Activated naive CD8-positive, alpha-beta T cell treated with anti-CD3 and anti-CD28 coated beads, Interleukin-2, amount 50 U/mL, for 24 hours (primary cell): ENCODE data around the gene LARP4.
A peak's percentile ranks its signal among the peaks of the same experiment; 100 is the strongest.
"Not testable (repeated sequence)": the region's sequence is repeated elsewhere in the genome, so short reads cannot be mapped to it uniquely, and the experiment has no call there.

Experiments
- ATAC-seq: fragments of 150-1000 bp; cut with Tn5 transposase; one replicate; pipeline ENCODE4 v1.10.0; 2021
- DNase-seq: peaks from one replicate; pipeline ENCODE4 v3.0.0; 2021
- H3K27ac Mint-ChIP-seq: one replicate; pipeline ENCODE4 v1.8.0; 2021; ENCODE audit warnings: mild to moderate bottlenecking, mixed read lengths
- H3K27me3 Mint-ChIP-seq: one replicate; pipeline ENCODE4 v1.8.0; 2021; ENCODE audit warnings: mixed read lengths
- H3K36me3 Mint-ChIP-seq: one replicate; pipeline ENCODE4 v1.8.0; 2021; ENCODE audit warnings: low read depth, mixed read lengths
- H3K4me1 Mint-ChIP-seq: one replicate; pipeline ENCODE4 v1.8.0; 2021; ENCODE audit warnings: mixed read lengths
- H3K4me3 Mint-ChIP-seq: one replicate; pipeline ENCODE4 v1.8.0; 2021; ENCODE audit warnings: mild to moderate bottlenecking, moderate library complexity, mixed read lengths
- H3K9me3 Mint-ChIP-seq: one replicate; pipeline ENCODE4 v1.8.0; 2021; ENCODE audit warnings: mixed read lengths

The LARP4 gene

DNA sequence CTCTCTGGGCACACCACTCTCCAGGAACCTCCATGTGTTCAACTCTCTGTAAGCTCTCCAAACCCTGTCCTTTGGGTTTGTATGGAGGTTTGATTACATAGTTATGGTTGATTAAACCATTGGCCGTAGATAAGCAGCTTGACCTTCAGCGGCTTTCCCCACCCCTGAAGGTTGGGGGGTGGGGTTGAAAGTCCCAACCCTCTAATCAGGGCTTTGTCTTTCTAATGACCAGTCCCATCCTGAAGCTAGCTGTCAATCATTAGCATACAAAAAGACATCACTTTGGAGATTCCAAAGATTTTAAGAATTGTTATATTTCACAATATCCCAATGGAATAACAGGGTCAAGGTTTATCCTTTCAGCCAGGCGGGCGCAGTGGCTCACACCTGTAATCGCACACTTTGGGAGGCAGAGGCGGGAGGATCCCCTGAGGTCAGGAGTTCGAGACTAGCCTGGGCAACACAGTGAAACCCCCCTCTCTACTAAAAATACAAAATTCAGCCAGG is 12.7 kb upstream of the LARP4 start:
- H3K36me3 Mint-ChIP-seq, result no peaks in the 10 kb centered on the region
- H3K4me1 Mint-ChIP-seq, result no peaks in the 10 kb centered on the region
- ATAC-seq, result no peak
- H3K27me3 Mint-ChIP-seq, result no peaks in the 10 kb centered on the region
- H3K4me3 Mint-ChIP-seq, result no peak overlapping the region
- DNase-seq, result no peak
- H3K9me3 Mint-ChIP-seq, result no peaks in the 10 kb centered on the region
- H3K27ac Mint-ChIP-seq, result no peak overlapping the region

DNA sequence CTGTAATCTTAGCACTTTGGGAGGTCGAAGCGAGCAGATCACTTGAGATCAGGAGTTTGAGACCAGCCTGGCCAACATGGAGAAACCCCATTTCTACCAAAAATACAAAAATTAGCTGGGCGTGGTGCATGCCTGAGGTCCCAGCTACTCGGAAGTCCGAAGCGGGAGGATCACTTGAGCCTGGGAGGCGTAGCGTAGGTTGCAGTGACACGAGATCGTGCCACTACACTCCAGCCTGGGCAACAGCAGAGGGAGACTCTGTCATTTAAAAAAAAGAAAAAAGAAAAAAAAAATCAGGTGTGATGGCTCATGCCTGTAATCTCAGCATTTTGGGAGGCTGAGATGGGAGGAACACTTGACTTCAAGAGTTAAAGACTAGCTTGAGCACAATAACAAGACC is 11.9 kb upstream of the LARP4 start:
- DNase-seq, H3K4me1 Mint-ChIP-seq, H3K36me3 Mint-ChIP-seq, ATAC-seq, H3K27me3 Mint-ChIP-seq, H3K9me3 Mint-ChIP-seq, H3K27ac Mint-ChIP-seq, H3K4me3 Mint-ChIP-seq: not testable (repeated sequence)

DNA sequence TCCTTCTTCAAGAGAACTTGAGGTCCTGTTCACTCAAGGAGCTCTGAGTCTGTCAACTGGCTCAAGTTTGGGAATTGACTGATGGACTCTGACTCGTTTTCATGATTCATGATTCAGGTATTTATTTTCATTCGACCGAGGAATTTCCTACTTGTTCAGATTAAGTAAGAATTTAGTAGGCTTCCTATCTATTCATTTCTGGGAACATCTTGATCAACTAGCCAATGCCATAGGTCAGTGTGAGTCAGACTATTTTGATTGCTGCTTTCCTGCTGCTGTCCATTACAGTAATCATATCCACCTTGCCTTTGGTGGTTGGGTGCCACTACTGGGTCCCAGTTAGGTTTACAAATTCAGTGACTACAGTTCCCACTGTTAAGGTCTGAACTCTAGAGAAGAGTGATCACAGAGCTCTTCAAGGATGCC is 10.4 kb upstream of the LARP4 start:
- Mint-ChIP-seq H3K9me3 (no peaks in the 10 kb centered on the region), H3K4me3 (no peak overlapping the region), H3K27me3 (peaks cover 2% of the 10 kb centered on the region), H3K36me3 (no peaks in the 10 kb centered on the region), H3K4me1 (no peaks in the 10 kb centered on the region), H3K27ac (no peak overlapping the region)
- ATAC-seq (no peak), DNase-seq (no peak)

DNA sequence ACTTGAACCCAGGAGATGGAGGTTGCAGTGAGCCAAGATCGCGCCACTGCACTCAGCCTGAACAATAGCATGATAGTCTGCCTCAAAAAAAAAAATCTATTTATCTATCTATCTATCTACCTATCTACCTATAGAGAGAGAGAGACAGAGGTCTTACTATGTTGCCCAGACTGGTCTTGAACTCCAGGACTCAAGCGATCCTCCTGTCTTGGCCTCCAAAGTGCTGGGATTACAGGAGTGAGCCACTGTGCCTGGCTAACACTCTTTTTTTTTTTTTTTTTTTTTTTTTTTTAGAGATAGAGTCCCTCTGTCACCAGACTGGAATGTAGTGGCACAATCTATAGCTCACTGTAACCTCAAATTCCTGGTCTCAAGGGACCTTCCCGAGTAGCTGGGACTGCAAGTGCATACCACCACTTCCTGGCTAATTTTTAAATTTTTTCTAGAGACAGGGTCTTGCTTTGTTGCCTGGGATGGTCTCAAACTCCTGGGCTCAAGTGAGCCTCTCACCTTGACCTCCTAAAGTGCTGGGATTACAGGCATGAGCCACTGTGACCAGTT is 6.1 kb upstream of the LARP4 start:
- no peak for DNase-seq
- ATAC-seq, result no peak
- Mint-ChIP-seq H3K36me3 (no peaks in the 10 kb centered on the region), H3K9me3 (no peaks in the 10 kb centered on the region), H3K27me3 (peaks cover 2% of the 10 kb centered on the region), H3K4me1 (peaks cover 3% of the 10 kb centered on the region), H3K4me3 (no peak overlapping the region), H3K27ac (no peak overlapping the region)

DNA sequence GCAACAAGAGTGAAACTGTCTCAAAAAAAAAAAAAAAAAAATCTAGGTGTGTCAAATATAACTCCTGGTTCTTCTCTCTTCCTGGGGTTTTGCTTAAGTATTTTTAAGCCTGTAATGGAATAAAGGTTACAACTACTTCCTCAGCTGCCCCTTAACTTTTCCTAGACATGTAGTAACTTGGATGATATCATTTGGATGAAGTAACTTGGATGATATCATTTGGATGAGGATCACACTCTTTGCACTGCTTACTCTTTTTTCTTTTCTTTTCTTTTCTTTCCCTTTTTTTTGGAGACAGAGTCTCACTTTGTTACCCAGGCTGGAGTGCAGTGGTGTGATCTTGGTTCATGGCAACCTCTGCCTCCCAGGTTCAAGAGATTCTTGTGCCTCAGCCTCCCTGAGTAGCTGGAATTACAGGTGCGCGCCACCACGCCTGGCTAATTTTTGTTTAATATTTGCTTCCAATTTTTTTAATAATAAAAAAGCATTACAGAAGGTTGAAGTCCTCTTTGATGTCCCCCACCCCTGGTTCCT is 3.5 kb upstream of the LARP4 start:
- peaks cover 10% of the 10 kb centered on the region for H3K36me3 Mint-ChIP-seq
- H3K4me3 Mint-ChIP-seq, result no peak overlapping the region
- ATAC-seq (no peak), DNase-seq (no peak)
- no peaks in the 10 kb centered on the region for H3K9me3 Mint-ChIP-seq
- no peak overlapping the region for H3K27ac Mint-ChIP-seq
- peaks cover 2% of the 10 kb centered on the region for H3K27me3 Mint-ChIP-seq
- peaks cover 13% of the 10 kb centered on the region for H3K4me1 Mint-ChIP-seq

DNA sequence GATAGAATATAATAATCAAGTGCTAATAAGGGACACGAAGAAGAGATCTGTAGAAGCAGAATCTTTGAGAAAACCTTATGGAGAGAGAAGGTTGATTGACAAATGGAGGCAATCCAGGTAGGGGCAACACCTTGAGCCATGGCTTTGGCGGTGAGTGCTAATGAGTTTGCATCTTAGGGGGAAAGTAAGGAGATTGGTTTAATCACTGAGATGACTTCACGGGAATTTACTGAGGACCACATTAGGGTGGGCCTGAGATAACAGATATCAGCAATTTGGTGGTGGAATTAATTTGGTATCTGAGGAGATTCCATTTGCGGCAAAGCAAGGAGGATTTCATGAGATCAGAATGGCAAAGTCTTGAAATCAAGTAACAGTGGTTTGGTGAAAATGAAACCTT is 1.8 kb upstream of the LARP4 start:
- peaks cover 2% of the 10 kb centered on the region for H3K27me3 Mint-ChIP-seq
- no peak overlapping the region for H3K27ac Mint-ChIP-seq
- H3K36me3 Mint-ChIP-seq, result peaks cover 19% of the 10 kb centered on the region
- ATAC-seq (no peak), DNase-seq (no peak)
- H3K4me1 Mint-ChIP-seq, result peaks cover 30% of the 10 kb centered on the region
- H3K9me3 Mint-ChIP-seq, result no peaks in the 10 kb centered on the region
- no peak overlapping the region for H3K4me3 Mint-ChIP-seq

DNA sequence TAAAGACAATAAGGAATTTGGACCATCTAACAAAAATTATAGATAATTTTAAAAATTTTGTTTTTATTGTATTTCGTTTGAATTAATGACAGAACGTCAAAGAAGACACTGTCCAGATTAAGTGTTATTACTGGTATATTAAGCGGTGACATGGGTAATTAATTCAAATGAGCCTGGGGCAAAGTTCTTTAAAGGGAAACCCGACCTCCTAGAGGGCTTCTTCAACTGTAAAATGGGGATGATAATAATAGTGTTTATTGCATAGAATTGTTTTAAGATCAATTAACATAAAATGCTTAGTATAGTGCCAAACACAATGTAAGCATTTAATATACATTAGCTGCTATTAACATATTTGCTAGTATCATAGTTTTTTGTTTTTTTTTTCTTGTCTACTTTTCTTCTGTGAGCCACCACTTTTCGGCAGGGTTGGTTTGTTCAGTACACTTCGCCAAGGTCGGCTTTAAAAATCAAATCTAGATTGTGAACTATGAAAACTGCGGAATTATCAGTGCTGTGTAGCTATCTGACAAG is 514 bp upstream of the LARP4 start:
- Mint-ChIP-seq H3K9me3 (no peaks in the 10 kb centered on the region), H3K4me1 (peaks cover 34% of the 10 kb centered on the region), H3K27ac (peak overlapping the region; percentile 99), H3K27me3 (no peaks in the 10 kb centered on the region), H3K36me3 (peaks cover 19% of the 10 kb centered on the region), H3K4me3 (peak overlapping the region; percentile 98)
- ATAC-seq, result no peak
- no peak for DNase-seq

DNA sequence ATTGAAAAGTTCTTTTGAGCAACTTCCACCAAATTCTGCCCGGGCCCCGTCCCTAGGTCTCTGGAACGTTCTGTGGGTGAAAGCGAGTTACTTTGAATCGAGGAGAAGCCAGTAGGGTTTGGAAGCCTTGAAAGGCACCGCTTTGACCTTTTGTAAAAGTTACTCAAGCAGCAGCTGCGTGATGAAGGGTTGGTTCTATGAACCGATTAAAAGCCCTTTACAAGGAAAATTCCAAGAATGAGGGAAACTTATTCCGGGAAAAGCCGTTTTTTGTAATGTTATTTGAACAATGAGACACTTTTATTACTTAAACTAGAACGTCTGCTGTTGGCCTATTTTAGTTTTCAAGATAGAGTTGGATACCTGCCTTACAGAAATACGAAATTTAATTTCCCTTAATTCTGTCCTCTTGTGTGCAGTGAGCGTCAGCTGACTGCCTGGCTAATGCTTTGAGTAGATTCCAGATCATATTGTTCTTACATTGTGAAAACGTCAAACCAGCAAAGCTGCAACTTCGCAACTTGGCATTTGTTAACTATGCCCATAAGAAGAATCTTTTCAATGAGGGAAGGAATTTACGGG is 906 bp downstream of the LARP4 start:
- Mint-ChIP-seq H3K9me3 (no peaks in the 10 kb centered on the region), H3K27ac (peak overlapping the region; percentile 99), H3K4me3 (peak overlapping the region; percentile 98), H3K4me1 (peaks cover 34% of the 10 kb centered on the region), H3K27me3 (no peaks in the 10 kb centered on the region), H3K36me3 (peaks cover 20% of the 10 kb centered on the region)
- DNase-seq (no peak), ATAC-seq (peak; percentile 20)

DNA sequence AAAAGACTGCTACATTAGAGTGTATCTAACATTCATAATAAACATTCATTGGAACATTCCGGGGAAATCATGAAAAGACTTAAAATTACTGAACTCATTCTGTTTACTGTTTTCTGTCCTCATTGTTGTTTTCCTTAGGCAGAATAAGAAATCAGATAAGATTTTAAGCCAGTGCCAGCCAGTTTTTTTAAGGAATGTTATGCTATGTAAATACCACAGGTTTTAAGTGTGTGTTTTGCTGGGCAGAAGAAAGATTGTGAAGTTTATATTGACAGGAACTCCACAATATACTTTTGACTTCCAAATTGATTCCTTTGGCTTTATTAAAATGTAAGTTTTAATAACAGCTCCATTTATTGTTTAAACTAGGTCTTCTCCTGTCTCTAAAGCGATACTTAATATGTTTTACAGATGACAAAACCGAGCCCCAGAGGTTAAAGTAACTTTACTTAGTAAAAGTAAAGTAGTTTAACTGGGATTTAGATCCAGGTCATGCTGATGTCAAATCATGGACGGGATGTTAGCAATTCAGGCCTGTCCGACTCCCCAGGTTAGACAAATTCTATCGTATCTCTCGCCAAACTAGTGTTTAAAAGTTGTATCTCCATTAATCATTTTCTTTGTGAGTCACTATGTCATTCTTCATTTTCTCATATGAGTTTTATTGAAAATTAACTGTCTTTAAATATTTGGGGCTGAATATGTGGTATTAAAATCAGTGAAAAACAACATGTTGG is 1.7 kb downstream of the LARP4 start:
- ATAC-seq (no peak), DNase-seq (no peak)
- Mint-ChIP-seq H3K27me3 (no peaks in the 10 kb centered on the region), H3K4me3 (peak overlapping the region; percentile 98), H3K9me3 (no peaks in the 10 kb centered on the region), H3K27ac (peak overlapping the region; percentile 99), H3K4me1 (peaks cover 34% of the 10 kb centered on the region), H3K36me3 (peaks cover 20% of the 10 kb centered on the region)

DNA sequence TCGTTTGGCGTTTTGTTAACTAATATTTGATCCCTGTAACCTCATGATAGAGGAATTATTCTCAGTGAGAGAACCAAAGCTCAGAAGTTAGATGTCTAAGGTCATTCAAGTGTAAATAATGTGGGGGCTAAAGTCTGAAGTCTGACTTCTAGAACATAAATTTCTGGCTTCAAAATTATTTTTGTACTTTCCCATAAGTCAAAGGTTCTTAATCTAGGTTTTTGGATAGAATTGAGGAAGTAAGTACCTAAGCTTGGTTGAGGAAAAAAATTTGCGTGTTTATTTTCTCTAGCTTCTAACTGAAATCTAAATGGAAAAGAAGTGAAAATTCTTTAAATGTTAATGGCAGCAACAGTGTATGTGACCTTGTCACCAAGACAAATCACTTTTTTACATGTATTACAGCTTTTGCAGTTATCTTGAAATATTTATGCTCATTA is 2.3 kb downstream of the LARP4 start:
- ATAC-seq (no peak), DNase-seq (no peak)
- Mint-ChIP-seq H3K27me3 (no peaks in the 10 kb centered on the region), H3K36me3 (peaks cover 23% of the 10 kb centered on the region), H3K9me3 (no peaks in the 10 kb centered on the region), H3K4me1 (peaks cover 37% of the 10 kb centered on the region), H3K4me3 (peak overlapping the region; percentile 98), H3K27ac (peak overlapping the region; percentile 69)

DNA sequence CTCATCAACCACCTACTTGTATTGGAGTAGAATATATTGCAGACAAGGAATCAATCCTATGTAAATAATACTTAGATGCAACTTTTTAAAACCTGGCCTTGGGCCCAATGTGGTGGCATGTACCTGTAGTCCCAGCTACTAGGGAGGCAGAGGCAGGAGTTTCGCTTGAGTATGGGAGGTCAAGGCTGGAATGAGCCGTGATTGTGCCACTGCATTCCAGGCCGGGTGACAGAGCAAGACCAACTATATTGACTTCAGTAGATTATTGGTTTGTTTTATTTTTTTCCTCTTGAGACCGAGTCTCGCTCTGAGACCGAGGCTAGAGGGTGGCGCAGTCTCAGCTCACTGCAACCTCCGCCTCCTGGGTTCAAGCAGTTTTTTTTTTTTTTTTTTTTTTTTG is 3.6 kb downstream of the LARP4 start:
- Mint-ChIP-seq H3K4me3 (no peak overlapping the region), H3K27me3 (no peaks in the 10 kb centered on the region), H3K36me3 (peaks cover 27% of the 10 kb centered on the region), H3K9me3 (no peaks in the 10 kb centered on the region), H3K4me1 (peaks cover 36% of the 10 kb centered on the region), H3K27ac (no peak overlapping the region)
- DNase-seq (no peak), ATAC-seq (no peak)

DNA sequence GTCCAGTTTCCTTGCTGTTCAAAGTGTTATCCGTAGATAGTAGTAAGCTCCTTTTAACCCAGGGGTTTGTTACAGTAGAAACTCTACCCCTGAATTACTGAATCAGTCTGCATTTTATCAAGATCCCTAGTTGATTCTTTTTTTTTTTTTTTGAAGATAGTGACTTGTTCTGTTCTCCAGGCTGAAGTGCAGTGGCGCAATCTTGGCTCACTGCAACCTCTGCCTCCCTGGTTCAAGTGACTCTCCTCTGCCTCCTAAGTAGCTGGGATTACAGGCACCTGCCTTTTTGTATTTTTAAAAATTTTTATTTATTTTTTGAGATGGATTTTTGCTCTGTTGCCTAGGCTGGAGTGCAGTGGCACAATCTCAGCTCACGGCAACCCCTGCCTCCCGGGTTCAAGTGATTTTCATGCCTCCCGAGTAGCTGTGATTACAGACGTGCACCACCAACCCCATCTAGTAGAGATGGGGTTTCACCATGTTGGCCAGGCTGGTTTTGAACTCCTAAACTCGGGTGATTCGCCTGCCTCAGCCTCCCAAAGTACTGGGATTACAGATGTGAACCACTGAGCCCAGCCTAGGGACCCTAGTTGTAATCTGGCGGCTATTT is 10.5 kb downstream of the LARP4 start:
- H3K27ac Mint-ChIP-seq, result no peak overlapping the region
- no peaks in the 10 kb centered on the region for H3K27me3 Mint-ChIP-seq
- ATAC-seq (no peak), DNase-seq (no peak)
- no peaks in the 10 kb centered on the region for H3K9me3 Mint-ChIP-seq
- H3K36me3 Mint-ChIP-seq, result peaks cover 19% of the 10 kb centered on the region
- peaks cover 10% of the 10 kb centered on the region for H3K4me1 Mint-ChIP-seq
- no peak overlapping the region for H3K4me3 Mint-ChIP-seq

DNA sequence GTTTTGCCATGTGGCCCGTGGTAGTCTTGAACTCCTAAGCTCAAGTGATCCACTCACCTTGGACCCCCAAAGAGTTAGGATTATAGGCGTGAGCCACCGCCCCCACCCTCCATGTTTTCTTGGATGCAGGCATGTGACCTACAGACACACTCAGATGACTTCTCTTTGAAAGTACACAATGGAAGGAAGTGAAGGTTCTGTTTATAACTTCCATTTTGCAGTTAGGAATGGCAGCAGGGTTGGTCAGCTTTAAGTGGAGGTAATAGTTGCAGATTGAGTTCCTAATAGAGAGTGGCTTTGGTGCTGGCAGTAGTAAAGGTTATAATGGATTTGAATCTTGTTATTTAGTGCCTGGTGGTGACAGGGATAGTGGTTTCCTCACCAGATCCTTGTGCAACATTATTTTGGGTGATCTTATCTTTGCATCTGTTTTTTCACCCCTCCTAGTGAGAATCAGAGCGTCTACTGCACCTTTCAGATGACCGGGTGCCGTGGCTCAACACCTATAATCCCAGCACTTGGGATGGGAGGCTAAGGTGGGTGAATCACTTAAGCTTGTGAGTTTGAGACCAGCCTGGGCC is 15.3 kb downstream of the LARP4 start:
- Mint-ChIP-seq H3K27ac (no peak overlapping the region), H3K9me3 (no peaks in the 10 kb centered on the region), H3K4me3 (no peak overlapping the region), H3K27me3 (no peaks in the 10 kb centered on the region), H3K36me3 (peaks cover 37% of the 10 kb centered on the region), H3K4me1 (peaks cover 36% of the 10 kb centered on the region)
- ATAC-seq (no peak), DNase-seq (no peak)
